Measurements from ENCODE around the gene FRMD8.

GRCh38 chr11:65401073-65401802 lies 14.8 kb downstream of the FRMD8 start:
- TF ChIP-seq CTCF (conservative IDR thresholded peaks at IDR 0.05 in 1 of 2, IDR thresholded peaks at IDR 0.05 in 1 of 2; ENCODE audit: low read depth in 1 of 2, low read length in 2 of 2) (no peak), EZH2 (IDR thresholded peaks at IDR 0.05; ENCODE audit: low read length, missing control alignments) (no peak)

Measured in fibroblast of lung (primary cell).